Progenitor cell of endocrine pancreas (in vitro differentiated cells): ENCODE measurements around the gene FAM209A. TPM values are rescaled to one million over a fixed set of nuclear protein-coding genes. Genes with fewer than 3 reads are reported as not detected.

Source experiments
- DNase-seq: peaks from one replicate; pipeline ENCODE4 v3.0.0; 2021; ENCODE audit warnings: low spot score; ENCODE audit not compliant: unreplicated experiment
- H3K27ac Mint-ChIP-seq: 2 replicates; pipeline ENCODE4 v1.8.0; 2021; ENCODE audit warnings: mild to moderate bottlenecking, moderate library complexity, mixed read lengths
- H3K27me3 Mint-ChIP-seq: 2 replicates; pipeline ENCODE4 v1.8.0; 2021; ENCODE audit warnings: mixed read lengths
- H3K36me3 Mint-ChIP-seq: 2 replicates; pipeline ENCODE4 v1.8.0; 2022; ENCODE audit warnings: mixed read lengths; ENCODE audit not compliant: insufficient read depth
- H3K4me1 Mint-ChIP-seq: 2 replicates; pipeline ENCODE4 v1.8.0; 2021; ENCODE audit warnings: low read depth, mixed read lengths
- H3K4me3 Mint-ChIP-seq: 2 replicates; pipeline ENCODE4 v1.8.0; 2021; ENCODE audit warnings: low read depth, mild to moderate bottlenecking, moderate library complexity, mixed read lengths
- H3K9me3 Mint-ChIP-seq: 2 replicates; pipeline ENCODE4 v1.8.0; 2021; ENCODE audit warnings: low read depth, mixed read lengths
- CTCF ChIP-seq: fragments of 200-600 bp; sonication (generic); IDR thresholded peaks from one replicate; pipeline ENCODE4 v1.5.0; 2021; ENCODE audit warnings: antibody characterized with exemption, mild to moderate bottlenecking; ENCODE audit not compliant: unreplicated experiment
- total RNA-seq: library from RNA; stranded (reverse); gene quantifications from 2 replicates; pipeline ENCODE4 v1.2.1, GENCODE V29; 2021

Gene FAM209A
- total RNA-seq, 1 donor from 2014 or later = not detected

- no peak for DNase-seq
- Mint-ChIP-seq H3K27me3 (no peaks in the 10 kb centered on the region), H3K36me3 (peaks cover 35% of the 10 kb centered on the region), H3K9me3 (peaks cover 13% of the 10 kb centered on the region), H3K4me3 (no peak overlapping the region), H3K27ac (no peak overlapping the region), H3K4me1 (no peaks in the 10 kb centered on the region)
- no peak for TF ChIP-seq CTCF
These were observed 7.3 kb upstream of the FAM209A start for GRCh38 chr20:56517211-56517610.

- Mint-ChIP-seq H3K9me3 (peaks cover 13% of the 10 kb centered on the region), H3K36me3 (peaks cover 35% of the 10 kb centered on the region), H3K27me3 (no peaks in the 10 kb centered on the region), H3K4me3 (no peak overlapping the region), H3K4me1 (no peaks in the 10 kb centered on the region), H3K27ac (no peak overlapping the region)
- DNase-seq = no peak
- TF ChIP-seq CTCF = no peak
These were observed 6.9 kb upstream of the FAM209A start for GRCh38 chr20:56517641-56518040.

- no peak overlapping the region for H3K27ac Mint-ChIP-seq
- peaks cover 35% of the 10 kb centered on the region for H3K36me3 Mint-ChIP-seq
- no peak overlapping the region for H3K4me3 Mint-ChIP-seq
- no peak for TF ChIP-seq CTCF
- DNase-seq = no peak
- H3K4me1 Mint-ChIP-seq = no peaks in the 10 kb centered on the region
- no peaks in the 10 kb centered on the region for H3K27me3 Mint-ChIP-seq
- peaks cover 13% of the 10 kb centered on the region for H3K9me3 Mint-ChIP-seq
These were observed 6.4 kb upstream of the FAM209A start for GRCh38 chr20:56518126-56518525.

GRCh38 chr20:56518721-56519398 lies 5.7 kb upstream of the FAM209A start:
- Mint-ChIP-seq H3K9me3 (peaks cover 13% of the 10 kb centered on the region), H3K4me1 (no peaks in the 10 kb centered on the region), H3K36me3 (peaks cover 35% of the 10 kb centered on the region), H3K4me3 (no peak overlapping the region), H3K27ac (no peak overlapping the region), H3K27me3 (no peaks in the 10 kb centered on the region)
- TF ChIP-seq CTCF = no peak
- no peak for DNase-seq

GRCh38 chr20:56519551-56519950 lies 5.0 kb upstream of the FAM209A start:
- peaks cover 35% of the 10 kb centered on the region for H3K36me3 Mint-ChIP-seq
- TF ChIP-seq CTCF = no peak
- no peak overlapping the region for H3K4me3 Mint-ChIP-seq
- no peaks in the 10 kb centered on the region for H3K4me1 Mint-ChIP-seq
- no peak for DNase-seq
- no peaks in the 10 kb centered on the region for H3K27me3 Mint-ChIP-seq
- peaks cover 13% of the 10 kb centered on the region for H3K9me3 Mint-ChIP-seq
- H3K27ac Mint-ChIP-seq = no peak overlapping the region
